SU-DHL-6 (cell line): Measurements from ENCODE around the gene C1orf50.
"Not testable (repeated sequence)": the region's sequence is repeated elsewhere in the genome, so short reads cannot be mapped to it uniquely, and the experiment has no call there.

Experiments
- H2AFZ ChIP-seq: fragments of 200-600 bp; sonication (generic); 2 replicates; pipeline ENCODE4 v1.6.1; 2014; ENCODE audit warnings: low read depth, mild to moderate bottlenecking, moderate library complexity, mixed read lengths, antibody characterized with exemption, low read length; ENCODE audit not compliant: severe bottlenecking
- H3F3A ChIP-seq: fragments of 200-600 bp; shearing (Covaris generic); 2 replicates; pipeline ENCODE4 v1.6.0; 2016; ENCODE audit warnings: antibody characterized with exemption, mild to moderate bottlenecking; ENCODE audit not compliant: insufficient read depth
- H3K27ac ChIP-seq: fragments of 200-600 bp; sonication (generic); 2 replicates; pipeline ENCODE4 v1.5.1; 2016; ENCODE audit warnings: low read depth, mild to moderate bottlenecking, low read length, moderate library complexity, mixed read lengths
- H3K27me3 ChIP-seq: fragments of 200-600 bp; sonication (generic), shearing (Covaris generic); 2 replicates; pipeline ENCODE4 v1.6.0; 2014; ENCODE audit warnings: mild to moderate bottlenecking, low read length
- H3K36me3 ChIP-seq: fragments of 200-600 bp; sonication (generic); 2 replicates; pipeline ENCODE4 v1.6.1; 2014; ENCODE audit warnings: mild to moderate bottlenecking, low read length, mixed read lengths
- H3K4me2 ChIP-seq: fragments of 300-600, 200-600 bp; shearing (Covaris generic), sonication (generic); 2 replicates; pipeline ENCODE4 v1.6.0; 2014; ENCODE audit warnings: low read length, low read depth, mild to moderate bottlenecking; ENCODE audit not compliant: poor library complexity, severe bottlenecking
- H3K4me3 ChIP-seq: fragments of 200-600 bp; sonication (generic); 2 replicates; pipeline ENCODE4 v1.5.1; 2014; ENCODE audit warnings: antibody characterized with exemption, low read length, mild to moderate bottlenecking, mixed read lengths; ENCODE audit not compliant: insufficient read depth, poor library complexity, severe bottlenecking
- H3K79me2 ChIP-seq: fragments of 200-600 bp; sonication (generic); 2 replicates; pipeline ENCODE4 v1.6.1; 2014; ENCODE audit warnings: mild to moderate bottlenecking, low read length, moderate library complexity; ENCODE audit not compliant: insufficient read depth
- H3K9ac ChIP-seq: fragments of 200-600 bp; sonication (generic); 2 replicates; pipeline ENCODE4 v1.7.0; 2014; ENCODE audit warnings: mild to moderate bottlenecking, low read length
- H3K9me2 ChIP-seq: fragments of 200-600 bp; sonication (generic); replicated peaks from 2 replicates; pipeline ENCODE4 v1.6.1; 2014; ENCODE audit warnings: low read length; ENCODE audit not compliant: insufficient read depth
- H3K9me3 ChIP-seq: fragments of 200-600 bp; sonication (generic); 2 replicates; pipeline ENCODE4 v1.6.1; 2014; ENCODE audit warnings: low read length, mixed read lengths; ENCODE audit not compliant: insufficient read depth
- H4K20me1 ChIP-seq: fragments of 200-600 bp; sonication (generic); 2 replicates; pipeline ENCODE4 v1.6.1; 2014; ENCODE audit warnings: low read depth, mild to moderate bottlenecking, antibody characterized with exemption, low read length, moderate library complexity, mixed read lengths
- CTCF ChIP-seq: fragments of 200-600 bp; sonication (generic); IDR thresholded peaks from one replicate; pipeline ENCODE4 v1.5.1; 2017; ENCODE audit warnings: antibody characterized with exemption, mild to moderate bottlenecking, low read length, moderate library complexity; ENCODE audit not compliant: insufficient read depth, poor library complexity, severe bottlenecking
- EZH2phosphoT487 ChIP-seq: fragments of 200-600 bp; sonication (generic), shearing (Covaris generic); conservative IDR thresholded peaks from 2 replicates; pipeline ENCODE4 v1.6.1; 2018; ENCODE audit warnings: mild to moderate bottlenecking, antibody characterized with exemption, low read length, moderate library complexity, mixed read lengths

The C1orf50 gene

GRCh38 chr1:42766741-42767509 is at the start of gene C1orf50, which contains the start of gene P3H1:
C1orf50 (plus strand) TSS chr1:42767249; CDS start chr1:42767312, 63 bp downstream.
P3H1 (minus strand) TSS chr1:42767028; CDS start chr1:42766971, 57 bp downstream.
- Histone ChIP-seq H2AFZ (peak within 1 kb of the TSS; percentile 81), H3K9me3 (no peaks in the 10 kb centered on the region), H3K4me2 (peak within 1 kb of the TSS; percentile 90), H4K20me1 (peaks cover 4% of the 10 kb centered on the region; the same call in 1 of the 2 replicates), H3F3A (no peaks in the 10 kb centered on the region), H3K9ac (peak within 1 kb of the TSS; percentile 88), H3K27me3 (no peaks in the 10 kb centered on the region), H3K9me2 (no peaks in the 10 kb centered on the region), H3K79me2 (peaks cover 57% of the 10 kb centered on the region), H3K4me3 (peak within 1 kb of the TSS; percentile 77), H3K27ac (peak within 1 kb of the TSS; percentile 55), H3K36me3 (no peaks in the 10 kb centered on the region)
- no peak for TF ChIP-seq CTCF
- TF ChIP-seq EZH2phosphoT487, result no peak

GRCh38 chr1:42720868-42721267 is 46.2 kb upstream of the C1orf50 start:
- Histone ChIP-seq H3K9me3 (no peaks in the 10 kb centered on the region), H3K4me3 (no peak overlapping the region), H3K9ac (no peak overlapping the region), H3K27ac (no peak overlapping the region), H2AFZ (no peak overlapping the region), H3F3A (no peaks in the 10 kb centered on the region), H3K4me2 (no peak overlapping the region), H3K79me2 (no peaks in the 10 kb centered on the region), H3K36me3 (no peaks in the 10 kb centered on the region), H3K9me2 (no peaks in the 10 kb centered on the region), H3K27me3 (no peaks in the 10 kb centered on the region), H4K20me1 (no peaks in the 10 kb centered on the region)
- TF ChIP-seq CTCF (no peak), EZH2phosphoT487 (no peak)

- H3K9me2 ChIP-seq, result no peaks in the 10 kb centered on the region
- no peak overlapping the region for H3K27ac ChIP-seq
- H3K4me2 ChIP-seq, result no peak overlapping the region
- TF ChIP-seq CTCF (no peak), EZH2phosphoT487 (no peak)
- no peak overlapping the region for H3K9ac ChIP-seq
- H3K36me3 ChIP-seq, result no peaks in the 10 kb centered on the region
- H3K9me3 ChIP-seq, result no peaks in the 10 kb centered on the region
- H2AFZ ChIP-seq, result no peak overlapping the region
- H3K79me2 ChIP-seq, result no peaks in the 10 kb centered on the region
- no peaks in the 10 kb centered on the region for H4K20me1 ChIP-seq
- no peaks in the 10 kb centered on the region for H3F3A ChIP-seq
- no peaks in the 10 kb centered on the region for H3K27me3 ChIP-seq
- H3K4me3 ChIP-seq, result no peak overlapping the region
Measured at GRCh38 chr1:42721926-42722325, 45.1 kb upstream of the C1orf50 start.

- not testable (repeated sequence) for H3K9me3 ChIP-seq, H3F3A ChIP-seq, H3K36me3 ChIP-seq, H3K4me2 ChIP-seq, H3K9ac ChIP-seq, H3K4me3 ChIP-seq, H2AFZ ChIP-seq, H3K79me2 ChIP-seq, H4K20me1 ChIP-seq, H3K27me3 ChIP-seq, H3K27ac ChIP-seq, H3K9me2 ChIP-seq
Measured at GRCh38 chr1:42722403-42722802, 44.6 kb upstream of the C1orf50 start.
